Measurements from ENCODE around the gene TPPP3. TPM values are rescaled to one million over a fixed set of nuclear protein-coding genes. Genes with fewer than 3 reads are reported as not detected.

The TPPP3 gene
- total and polyA plus RNA-seq, 9 of the 15 experiments (the other 6 are each of a cell fraction or from before 2014, with no cell fraction given), result 0.13 to 0.50 (median 0.36) TPM; not detected in 2

DNA sequence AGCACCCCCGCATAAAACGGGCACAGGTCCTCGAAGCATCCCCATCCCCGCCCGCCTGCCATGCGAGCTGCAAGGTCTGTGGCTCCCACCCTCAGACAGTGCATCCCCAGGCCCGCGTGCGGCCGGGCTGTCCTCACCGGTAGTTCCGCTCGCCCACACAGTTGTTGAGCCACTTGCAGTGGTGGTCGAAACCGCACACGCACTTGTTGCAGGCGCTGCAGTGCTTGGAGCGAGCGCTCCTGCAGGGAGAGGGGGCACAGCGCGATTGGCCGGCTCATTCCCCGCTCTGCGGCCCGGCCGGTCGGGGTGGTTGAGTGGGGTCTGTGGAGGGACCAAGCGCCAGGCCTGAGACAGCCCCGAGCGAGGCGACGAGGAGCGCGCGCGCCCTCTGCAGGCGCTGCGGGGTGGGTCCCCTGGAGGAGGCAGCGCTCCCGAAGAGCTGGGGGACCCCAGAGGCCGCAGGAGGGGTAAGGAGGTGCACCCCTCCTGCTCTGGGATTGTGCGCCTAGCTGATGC, 6.0 kb upstream of the TPPP3 start (continued):
- TF ChIP-seq, protein P1, sequence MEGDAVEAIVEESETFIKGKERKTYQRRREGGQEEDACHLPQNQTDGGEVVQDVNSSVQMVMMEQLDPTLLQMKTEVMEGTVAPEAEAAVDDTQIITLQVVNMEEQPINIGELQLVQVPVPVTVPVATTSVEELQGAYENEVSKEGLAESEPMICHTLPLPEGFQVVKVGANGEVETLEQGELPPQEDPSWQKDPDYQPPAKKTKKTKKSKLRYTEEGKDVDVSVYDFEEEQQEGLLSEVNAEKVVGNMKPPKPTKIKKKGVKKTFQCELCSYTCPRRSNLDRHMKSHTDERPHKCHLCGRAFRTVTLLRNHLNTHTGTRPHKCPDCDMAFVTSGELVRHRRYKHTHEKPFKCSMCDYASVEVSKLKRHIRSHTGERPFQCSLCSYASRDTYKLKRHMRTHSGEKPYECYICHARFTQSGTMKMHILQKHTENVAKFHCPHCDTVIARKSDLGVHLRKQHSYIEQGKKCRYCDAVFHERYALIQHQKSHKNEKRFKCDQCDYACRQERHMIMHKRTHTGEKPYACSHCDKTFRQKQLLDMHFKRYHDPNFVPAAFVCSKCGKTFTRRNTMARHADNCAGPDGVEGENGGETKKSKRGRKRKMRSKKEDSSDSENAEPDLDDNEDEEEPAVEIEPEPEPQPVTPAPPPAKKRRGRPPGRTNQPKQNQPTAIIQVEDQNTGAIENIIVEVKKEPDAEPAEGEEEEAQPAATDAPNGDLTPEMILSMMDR (IDR thresholded peaks at IDR 0.05 in 2 of 3, conservative IDR thresholded peaks at IDR 0.05 in 1 of 3; ENCODE audit: insufficient read depth in 2 of 3, low read depth in 1 of 3, low read length in 3 of 3), result peak; percentile 84 to 94 (median 89)
- TF ChIP-seq, protein P2, sequence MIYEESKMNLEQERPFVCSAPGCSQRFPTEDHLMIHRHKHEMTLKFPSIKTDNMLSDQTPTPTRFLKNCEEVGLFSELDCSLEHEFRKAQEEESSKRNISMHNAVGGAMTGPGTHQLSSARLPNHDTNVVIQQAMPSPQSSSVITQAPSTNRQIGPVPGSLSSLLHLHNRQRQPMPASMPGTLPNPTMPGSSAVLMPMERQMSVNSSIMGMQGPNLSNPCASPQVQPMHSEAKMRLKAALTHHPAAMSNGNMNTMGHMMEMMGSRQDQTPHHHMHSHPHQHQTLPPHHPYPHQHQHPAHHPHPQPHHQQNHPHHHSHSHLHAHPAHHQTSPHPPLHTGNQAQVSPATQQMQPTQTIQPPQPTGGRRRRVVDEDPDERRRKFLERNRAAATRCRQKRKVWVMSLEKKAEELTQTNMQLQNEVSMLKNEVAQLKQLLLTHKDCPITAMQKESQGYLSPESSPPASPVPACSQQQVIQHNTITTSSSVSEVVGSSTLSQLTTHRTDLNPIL (CRISPR knock-in tag; IDR thresholded peaks at IDR 0.05), result no peak
- peak; percentile 56; the same call in 1 of the 2 replicates for TF ChIP-seq GABPB1 (CRISPR knock-in tag; IDR thresholded peaks at IDR 0.05)
- TF ChIP-seq ZNF121 (CRISPR knock-in tag; conservative IDR thresholded peaks at IDR 0.05), result no peak
- peak; percentile 84 for TF ChIP-seq ZBTB7A (IDR thresholded peaks at IDR 0.05; ENCODE audit: borderline replicate concordance, control insufficient read depth, low read depth, low read length)
- TF ChIP-seq MAZ (CRISPR knock-in tag; conservative IDR thresholded peaks at IDR 0.05 in 1 of 2, IDR thresholded peaks at IDR 0.05 in 1 of 2), result peak in 1 of 2 experiments; percentile 59; a peak in 2 of 4 replicates
- TF ChIP-seq ZNF75A (CRISPR knock-in tag; IDR thresholded peaks at IDR 0.05), result no peak
- TF ChIP-seq, protein P3, sequence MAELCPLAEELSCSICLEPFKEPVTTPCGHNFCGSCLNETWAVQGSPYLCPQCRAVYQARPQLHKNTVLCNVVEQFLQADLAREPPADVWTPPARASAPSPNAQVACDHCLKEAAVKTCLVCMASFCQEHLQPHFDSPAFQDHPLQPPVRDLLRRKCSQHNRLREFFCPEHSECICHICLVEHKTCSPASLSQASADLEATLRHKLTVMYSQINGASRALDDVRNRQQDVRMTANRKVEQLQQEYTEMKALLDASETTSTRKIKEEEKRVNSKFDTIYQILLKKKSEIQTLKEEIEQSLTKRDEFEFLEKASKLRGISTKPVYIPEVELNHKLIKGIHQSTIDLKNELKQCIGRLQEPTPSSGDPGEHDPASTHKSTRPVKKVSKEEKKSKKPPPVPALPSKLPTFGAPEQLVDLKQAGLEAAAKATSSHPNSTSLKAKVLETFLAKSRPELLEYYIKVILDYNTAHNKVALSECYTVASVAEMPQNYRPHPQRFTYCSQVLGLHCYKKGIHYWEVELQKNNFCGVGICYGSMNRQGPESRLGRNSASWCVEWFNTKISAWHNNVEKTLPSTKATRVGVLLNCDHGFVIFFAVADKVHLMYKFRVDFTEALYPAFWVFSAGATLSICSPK (IDR thresholded peaks at IDR 0.05; ENCODE audit: borderline replicate concordance), result no peak
- TF ChIP-seq, protein P4, sequence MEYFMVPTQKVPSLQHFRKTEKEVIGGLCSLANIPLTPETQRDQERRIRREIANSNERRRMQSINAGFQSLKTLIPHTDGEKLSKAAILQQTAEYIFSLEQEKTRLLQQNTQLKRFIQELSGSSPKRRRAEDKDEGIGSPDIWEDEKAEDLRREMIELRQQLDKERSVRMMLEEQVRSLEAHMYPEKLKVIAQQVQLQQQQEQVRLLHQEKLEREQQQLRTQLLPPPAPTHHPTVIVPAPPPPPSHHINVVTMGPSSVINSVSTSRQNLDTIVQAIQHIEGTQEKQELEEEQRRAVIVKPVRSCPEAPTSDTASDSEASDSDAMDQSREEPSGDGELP (CRISPR knock-in tag; IDR thresholded peaks at IDR 0.05; ENCODE audit: borderline replicate concordance), result peak; percentile 64; the same call in 1 of the 2 replicates
- TF ChIP-seq FOXK1 (CRISPR knock-in tag; IDR thresholded peaks at IDR 0.05; ENCODE audit: borderline replicate concordance), result no peak
- TF ChIP-seq, protein P5, sequence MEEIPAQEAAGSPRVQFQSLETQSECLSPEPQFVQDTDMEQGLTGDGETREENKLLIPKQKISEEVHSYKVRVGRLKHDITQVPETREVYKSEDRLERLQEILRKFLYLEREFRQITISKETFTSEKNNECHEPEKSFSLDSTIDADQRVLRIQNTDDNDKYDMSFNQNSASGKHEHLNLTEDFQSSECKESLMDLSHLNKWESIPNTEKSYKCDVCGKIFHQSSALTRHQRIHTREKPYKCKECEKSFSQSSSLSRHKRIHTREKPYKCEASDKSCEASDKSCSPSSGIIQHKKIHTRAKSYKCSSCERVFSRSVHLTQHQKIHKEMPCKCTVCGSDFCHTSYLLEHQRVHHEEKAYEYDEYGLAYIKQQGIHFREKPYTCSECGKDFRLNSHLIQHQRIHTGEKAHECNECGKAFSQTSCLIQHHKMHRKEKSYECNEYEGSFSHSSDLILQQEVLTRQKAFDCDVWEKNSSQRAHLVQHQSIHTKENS (CRISPR knock-in tag; IDR thresholded peaks at IDR 0.05), result no peak
- no peak for TF ChIP-seq C11orf30 (IDR thresholded peaks at IDR 0.05; ENCODE audit: low read depth)
- TF ChIP-seq SMARCB1 (IDR thresholded peaks at IDR 0.05; ENCODE audit: insufficient read length, low read depth), result no peak
- TF ChIP-seq ZNF764 (CRISPR knock-in tag; IDR thresholded peaks at IDR 0.05; ENCODE audit: low read depth), result no peak
- TF ChIP-seq, protein P6, sequence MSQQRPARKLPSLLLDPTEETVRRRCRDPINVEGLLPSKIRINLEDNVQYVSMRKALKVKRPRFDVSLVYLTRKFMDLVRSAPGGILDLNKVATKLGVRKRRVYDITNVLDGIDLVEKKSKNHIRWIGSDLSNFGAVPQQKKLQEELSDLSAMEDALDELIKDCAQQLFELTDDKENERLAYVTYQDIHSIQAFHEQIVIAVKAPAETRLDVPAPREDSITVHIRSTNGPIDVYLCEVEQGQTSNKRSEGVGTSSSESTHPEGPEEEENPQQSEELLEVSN (IDR thresholded peaks at IDR 0.05; ENCODE audit: borderline replicate concordance in 1 of 2, extremely low read depth in 1 of 2, insufficient read depth in 1 of 2, insufficient read length in 1 of 2, low read depth in 1 of 2, low read length in 1 of 2, poor library complexity in 1 of 2, severe bottlenecking in 1 of 2), result no peak
- peak; percentile 25; the same call in 1 of the 2 replicates for TF ChIP-seq EGR1 (conservative IDR thresholded peaks at IDR 0.05)
- TF ChIP-seq CBX5 (IDR thresholded peaks at IDR 0.05; ENCODE audit: borderline replicate concordance, low read depth), result no peak
- no peak for TF ChIP-seq HNRNPUL1 (IDR thresholded peaks at IDR 0.05; ENCODE audit: low read length)

Measured in K562 (cell line).